ENCODE results near the gene E2F4.

E2F4 gene

GRCh38 chr16:67191995-67192681 is at the start of gene E2F4:
TSS of gene E2F4 (plus strand) at chr16:67192155. CDS start at chr16:67192228, 73 bp downstream.
- in situ Hi-C loops (cut with HindIII; ENCODE audit: low sequenced_read_pairs): no loop called here
- peak within 1 kb of the TSS; percentile 96 for H3K4me3 ChIP-seq (ENCODE audit: low read depth, low read length)
- DNase-seq (ENCODE audit: low read depth): peak; percentile 83
- TF ChIP-seq CTCF (IDR thresholded peaks at IDR 0.05; ENCODE audit: low read depth, low read length, missing control alignments): no peak

- TF ChIP-seq CTCF (IDR thresholded peaks at IDR 0.05; ENCODE audit: low read depth, low read length, missing control alignments): no peak
- no peak overlapping the region for H3K4me3 ChIP-seq (ENCODE audit: low read depth, low read length)
- in situ Hi-C loops (cut with HindIII; ENCODE audit: low sequenced_read_pairs): loop anchor here (5.0 kb wide), 1 partner anchor 100 kb away; no protein-coding TSS in a partner anchor
- DNase-seq (ENCODE audit: low read depth): no peak
Measured at GRCh38 chr16:67142342-67142741, 49.6 kb upstream of the E2F4 start.

- DNase-seq (ENCODE audit: low read depth): no peak
- no peak overlapping the region for H3K4me3 ChIP-seq (ENCODE audit: low read depth, low read length)
- in situ Hi-C loops (cut with HindIII; ENCODE audit: low sequenced_read_pairs): loop anchor here (5.0 kb wide), 1 partner anchor 103 kb away; no protein-coding TSS in a partner anchor
- TF ChIP-seq CTCF (IDR thresholded peaks at IDR 0.05; ENCODE audit: low read depth, low read length, missing control alignments): no peak
Measured at GRCh38 chr16:67144943-67145342, 47.0 kb upstream of the E2F4 start.

GRCh38 chr16:67145746-67146145 is 46.2 kb upstream of the E2F4 start:
- no peak for DNase-seq (ENCODE audit: low read depth)
- in situ Hi-C loops (cut with HindIII; ENCODE audit: low sequenced_read_pairs): no loop called here
- no peak for TF ChIP-seq CTCF (IDR thresholded peaks at IDR 0.05; ENCODE audit: low read depth, low read length, missing control alignments)
- no peak overlapping the region for H3K4me3 ChIP-seq (ENCODE audit: low read depth, low read length)

- TF ChIP-seq CTCF (IDR thresholded peaks at IDR 0.05; ENCODE audit: low read depth, low read length, missing control alignments): no peak
- DNase-seq (ENCODE audit: low read depth): no peak
- no peak overlapping the region for H3K4me3 ChIP-seq (ENCODE audit: low read depth, low read length)
- in situ Hi-C loops (cut with HindIII; ENCODE audit: low sequenced_read_pairs): no loop called here
Measured at GRCh38 chr16:67146523-67147357, 45.2 kb upstream of the E2F4 start.

- no peak overlapping the region for H3K4me3 ChIP-seq (ENCODE audit: low read depth, low read length)
- in situ Hi-C loops (cut with HindIII; ENCODE audit: low sequenced_read_pairs): no loop called here
- DNase-seq (ENCODE audit: low read depth): no peak
- TF ChIP-seq CTCF (IDR thresholded peaks at IDR 0.05; ENCODE audit: low read depth, low read length, missing control alignments): no peak
Measured at GRCh38 chr16:67147437-67148140, 44.4 kb upstream of the E2F4 start.

Data from astrocyte of the cerebellum (primary cell).